ENCODE measurements around the gene NTNG1. TPM values are rescaled to one million over a fixed set of nuclear protein-coding genes. Genes with fewer than 3 reads are reported as not detected.

NTNG1 gene
- total RNA-seq, 4 donors from 2014 or later, result 4.2 to 11.1 (median 5.6) TPM

- H3K4me1 ChIP-seq, result no peaks in the 10 kb centered on the region
- no peaks in the 10 kb centered on the region for H3K27me3 ChIP-seq
- TF ChIP-seq POLR2AphosphoS5 (IDR thresholded peaks at IDR 0.05) (no peak), CTCF (IDR thresholded peaks at IDR 0.05) (no peak), EP300 (IDR thresholded peaks at IDR 0.05) (no peak), POLR2A (IDR thresholded peaks at IDR 0.05) (no peak)
- no peaks in the 10 kb centered on the region for H3K36me3 ChIP-seq
- no peak for DNase-seq (ENCODE audit: low spot score in 2 of 2)
- H3K4me3 ChIP-seq, result no peak overlapping the region
- H3K27ac ChIP-seq, result no peak overlapping the region
- H3K9me3 ChIP-seq, result no peaks in the 10 kb centered on the region
These were observed 212.0 kb downstream of the NTNG1 start for GRCh38 chr1:107352850-107353249.

- WGBS, result 29% methylated on average over 1 of the region's 1 CpG
- H3K9me3 ChIP-seq, result no peaks in the 10 kb centered on the region
- TF ChIP-seq POLR2AphosphoS5 (IDR thresholded peaks at IDR 0.05) (no peak), EP300 (IDR thresholded peaks at IDR 0.05) (no peak), POLR2A (IDR thresholded peaks at IDR 0.05) (no peak), CTCF (IDR thresholded peaks at IDR 0.05) (no peak)
- DNase-seq (ENCODE audit: low spot score in 2 of 2), result no peak
- H3K4me1 ChIP-seq, result no peaks in the 10 kb centered on the region
- H3K4me3 ChIP-seq, result no peak overlapping the region
- no peaks in the 10 kb centered on the region for H3K27me3 ChIP-seq
- no peak overlapping the region for H3K27ac ChIP-seq
- no peaks in the 10 kb centered on the region for H3K36me3 ChIP-seq
These were observed 216.5 kb downstream of the NTNG1 start for GRCh38 chr1:107357376-107357775.

GRCh38 chr1:107358619-107359327 lies 217.9 kb downstream of the NTNG1 start:
- no peak overlapping the region for H3K4me3 ChIP-seq
- H3K27ac ChIP-seq, result no peak overlapping the region
- H3K9me3 ChIP-seq, result no peaks in the 10 kb centered on the region
- H3K27me3 ChIP-seq, result no peaks in the 10 kb centered on the region
- H3K36me3 ChIP-seq, result no peaks in the 10 kb centered on the region
- DNase-seq (ENCODE audit: low spot score in 2 of 2), result no peak
- H3K4me1 ChIP-seq, result no peaks in the 10 kb centered on the region
- no peak for TF ChIP-seq EP300 (IDR thresholded peaks at IDR 0.05)
- WGBS, result 63% methylated on average over 5 of the region's 5 CpGs

GRCh38 chr1:107359472-107360241 lies 218.8 kb downstream of the NTNG1 start:
- no peak for DNase-seq (ENCODE audit: low spot score in 2 of 2)
- WGBS, result 76% methylated on average over 5 of the region's 5 CpGs
- TF ChIP-seq CTCF (IDR thresholded peaks at IDR 0.05) (no peak), POLR2A (IDR thresholded peaks at IDR 0.05) (no peak), POLR2AphosphoS5 (IDR thresholded peaks at IDR 0.05) (no peak), EP300 (IDR thresholded peaks at IDR 0.05) (no peak)
- H3K4me1 ChIP-seq, result no peaks in the 10 kb centered on the region
- H3K27ac ChIP-seq, result no peak overlapping the region
- no peaks in the 10 kb centered on the region for H3K36me3 ChIP-seq
- H3K4me3 ChIP-seq, result no peak overlapping the region
- H3K27me3 ChIP-seq, result no peaks in the 10 kb centered on the region
- no peaks in the 10 kb centered on the region for H3K9me3 ChIP-seq

GRCh38 chr1:107362468-107363140 lies 221.8 kb downstream of the NTNG1 start:
- DNase-seq (ENCODE audit: low spot score in 2 of 2), result no peak
- no peaks in the 10 kb centered on the region for H3K36me3 ChIP-seq
- no peak for TF ChIP-seq CTCF (IDR thresholded peaks at IDR 0.05)
- TF ChIP-seq POLR2AphosphoS5 (IDR thresholded peaks at IDR 0.05), result no peak
- no peak for TF ChIP-seq EP300 (IDR thresholded peaks at IDR 0.05)
- no peak for TF ChIP-seq POLR2A (IDR thresholded peaks at IDR 0.05)
- H3K4me1 ChIP-seq, result no peaks in the 10 kb centered on the region
- no peaks in the 10 kb centered on the region for H3K27me3 ChIP-seq
- 82% methylated on average over 3 of the region's 3 CpGs for WGBS
- no peaks in the 10 kb centered on the region for H3K9me3 ChIP-seq
- H3K4me3 ChIP-seq, result no peak overlapping the region
- H3K27ac ChIP-seq, result no peak overlapping the region

Data from suprapubic skin (tissue), 4 donors.